ENCODE results near the gene SLC39A13. TPM values are rescaled to one million over a fixed set of nuclear protein-coding genes. Genes with fewer than 3 reads are reported as not detected.

Gene SLC39A13
- total RNA-seq, 1 donor from 2014 or later: 16.7 TPM

GRCh38 chr11:47391711-47392432 is 16.5 kb upstream of the SLC39A13 start:
- Histone ChIP-seq H3K4me3 (ENCODE audit: low read length in 3 of 3) (no peak overlapping the region), H3K9me3 (ENCODE audit: control insufficient read depth in 3 of 3, low read length in 3 of 3) (no peaks in the 10 kb centered on the region), H3K36me3 (ENCODE audit: control insufficient read depth in 3 of 3, insufficient read depth in 3 of 3, low read length in 3 of 3) (no peaks in the 10 kb centered on the region), H3K9ac (ENCODE audit: low read depth in 1 of 3, low read length in 3 of 3) (no peak overlapping the region), H3K27me3 (ENCODE audit: control insufficient read depth in 3 of 3, insufficient read depth in 3 of 3, low read length in 3 of 3) (no peaks in the 10 kb centered on the region), H3K4me1 (ENCODE audit: control insufficient read depth in 3 of 3, insufficient read depth in 3 of 3, low read length in 3 of 3) (peaks cover 18 to 48% (median 24%) of the 10 kb centered on the region in 3 donors), H3K27ac (ENCODE audit: low read depth, low read length) (peak overlapping the region; percentile 82)

- Histone ChIP-seq H3K27me3 (ENCODE audit: control insufficient read depth in 3 of 3, insufficient read depth in 3 of 3, low read length in 3 of 3) (no peaks in the 10 kb centered on the region), H3K4me3 (ENCODE audit: low read length in 3 of 3) (no peak overlapping the region), H3K9me3 (ENCODE audit: control insufficient read depth in 3 of 3, low read length in 3 of 3) (no peaks in the 10 kb centered on the region), H3K27ac (ENCODE audit: low read depth, low read length) (peak overlapping the region; percentile 82), H3K9ac (ENCODE audit: low read depth in 1 of 3, low read length in 3 of 3) (no peak overlapping the region), H3K36me3 (ENCODE audit: control insufficient read depth in 3 of 3, insufficient read depth in 3 of 3, low read length in 3 of 3) (no peaks in the 10 kb centered on the region), H3K4me1 (ENCODE audit: control insufficient read depth in 3 of 3, insufficient read depth in 3 of 3, low read length in 3 of 3) (peaks cover 18 to 48% (median 24%) of the 10 kb centered on the region in 3 donors)
These were observed 15.7 kb upstream of the SLC39A13 start for GRCh38 chr11:47392546-47393162.

GRCh38 chr11:47393163-47394049 is 15.0 kb upstream of the SLC39A13 start:
- no peaks in the 10 kb centered on the region for H3K9me3 ChIP-seq (ENCODE audit: control insufficient read depth in 3 of 3, low read length in 3 of 3)
- no peaks in the 10 kb centered on the region for H3K27me3 ChIP-seq (ENCODE audit: control insufficient read depth in 3 of 3, insufficient read depth in 3 of 3, low read length in 3 of 3)
- H3K4me1 ChIP-seq (ENCODE audit: control insufficient read depth in 3 of 3, insufficient read depth in 3 of 3, low read length in 3 of 3): peaks cover 18 to 46% (median 24%) of the 10 kb centered on the region in 3 donors
- no peaks in the 10 kb centered on the region for H3K36me3 ChIP-seq (ENCODE audit: control insufficient read depth in 3 of 3, insufficient read depth in 3 of 3, low read length in 3 of 3)
- H3K4me3 ChIP-seq (ENCODE audit: low read length in 3 of 3): peak overlapping the region in 1 of 3 donors; percentile 49
- H3K9ac ChIP-seq (ENCODE audit: low read depth in 1 of 3, low read length in 3 of 3): peak overlapping the region; percentile 32 to 68 (median 54)
- peak overlapping the region; percentile 82 for H3K27ac ChIP-seq (ENCODE audit: low read depth, low read length)

GRCh38 chr11:47394050-47394321 is 14.4 kb upstream of the SLC39A13 start:
- Histone ChIP-seq H3K36me3 (ENCODE audit: control insufficient read depth in 3 of 3, insufficient read depth in 3 of 3, low read length in 3 of 3) (no peaks in the 10 kb centered on the region), H3K4me3 (ENCODE audit: low read length in 3 of 3) (peak overlapping the region in 1 of 3 donors; percentile 36), H3K27me3 (ENCODE audit: control insufficient read depth in 3 of 3, insufficient read depth in 3 of 3, low read length in 3 of 3) (no peaks in the 10 kb centered on the region), H3K4me1 (ENCODE audit: control insufficient read depth in 3 of 3, insufficient read depth in 3 of 3, low read length in 3 of 3) (peaks cover 18 to 40% (median 24%) of the 10 kb centered on the region in 3 donors), H3K9me3 (ENCODE audit: control insufficient read depth in 3 of 3, low read length in 3 of 3) (no peaks in the 10 kb centered on the region), H3K27ac (ENCODE audit: low read depth, low read length) (peak overlapping the region; percentile 82), H3K9ac (ENCODE audit: low read depth in 1 of 3, low read length in 3 of 3) (peak overlapping the region; percentile 20 to 54 (median 32))

- H3K9ac ChIP-seq (ENCODE audit: low read depth in 1 of 3, low read length in 3 of 3): peak overlapping the region in 2 of 3 donors; percentile 56 to 62
- no peaks in the 10 kb centered on the region for H3K9me3 ChIP-seq (ENCODE audit: control insufficient read depth in 3 of 3, low read length in 3 of 3)
These were observed 13.8 kb upstream of the SLC39A13 start for GRCh38 chr11:47394322-47395222.

GRCh38 chr11:47395223-47396048 is 13.0 kb upstream of the SLC39A13 start:
- H3K27ac ChIP-seq (ENCODE audit: low read depth, low read length): peak overlapping the region; percentile 82
- peaks cover 21 to 47% (median 29%) of the 10 kb centered on the region in 3 donors for H3K4me1 ChIP-seq (ENCODE audit: control insufficient read depth in 3 of 3, insufficient read depth in 3 of 3, low read length in 3 of 3)
- H3K9me3 ChIP-seq (ENCODE audit: control insufficient read depth in 3 of 3, low read length in 3 of 3): no peaks in the 10 kb centered on the region
- no peak overlapping the region for H3K4me3 ChIP-seq (ENCODE audit: low read length in 3 of 3)
- peak overlapping the region; percentile 20 to 62 (median 56) for H3K9ac ChIP-seq (ENCODE audit: low read depth in 1 of 3, low read length in 3 of 3)
- H3K27me3 ChIP-seq (ENCODE audit: control insufficient read depth in 3 of 3, insufficient read depth in 3 of 3, low read length in 3 of 3): no peaks in the 10 kb centered on the region
- H3K36me3 ChIP-seq (ENCODE audit: control insufficient read depth in 3 of 3, insufficient read depth in 3 of 3, low read length in 3 of 3): no peaks in the 10 kb centered on the region

More at GRCh38 chr11:47394322-47395222, 13.8 kb upstream of the SLC39A13 start:
- H3K27me3 ChIP-seq (ENCODE audit: control insufficient read depth in 3 of 3, insufficient read depth in 3 of 3, low read length in 3 of 3): no peaks in the 10 kb centered on the region
- peaks cover 18 to 41% (median 24%) of the 10 kb centered on the region in 3 donors for H3K4me1 ChIP-seq (ENCODE audit: control insufficient read depth in 3 of 3, insufficient read depth in 3 of 3, low read length in 3 of 3)
- H3K36me3 ChIP-seq (ENCODE audit: control insufficient read depth in 3 of 3, insufficient read depth in 3 of 3, low read length in 3 of 3): no peaks in the 10 kb centered on the region
- H3K4me3 ChIP-seq (ENCODE audit: low read length in 3 of 3): peak overlapping the region in 1 of 3 donors; percentile 36
- peak overlapping the region; percentile 82 for H3K27ac ChIP-seq (ENCODE audit: low read depth, low read length)

GRCh38 chr11:47396049-47396320 is 12.4 kb upstream of the SLC39A13 start:
- peaks cover 26 to 52% (median 34%) of the 10 kb centered on the region in 3 donors for H3K4me1 ChIP-seq (ENCODE audit: control insufficient read depth in 3 of 3, insufficient read depth in 3 of 3, low read length in 3 of 3)
- no peaks in the 10 kb centered on the region for H3K36me3 ChIP-seq (ENCODE audit: control insufficient read depth in 3 of 3, insufficient read depth in 3 of 3, low read length in 3 of 3)
- H3K9me3 ChIP-seq (ENCODE audit: control insufficient read depth in 3 of 3, low read length in 3 of 3): no peaks in the 10 kb centered on the region
- H3K4me3 ChIP-seq (ENCODE audit: low read length in 3 of 3): no peak overlapping the region
- peak overlapping the region in 1 of 3 donors; percentile 45 for H3K9ac ChIP-seq (ENCODE audit: low read depth in 1 of 3, low read length in 3 of 3)
- H3K27me3 ChIP-seq (ENCODE audit: control insufficient read depth in 3 of 3, insufficient read depth in 3 of 3, low read length in 3 of 3): no peaks in the 10 kb centered on the region
- peak overlapping the region; percentile 82 for H3K27ac ChIP-seq (ENCODE audit: low read depth, low read length)

GRCh38 chr11:47398011-47398410 is 10.4 kb upstream of the SLC39A13 start:
- Histone ChIP-seq H3K27ac (ENCODE audit: low read depth, low read length) (no peak overlapping the region), H3K9ac (ENCODE audit: low read depth in 1 of 3, low read length in 3 of 3) (no peak overlapping the region), H3K36me3 (ENCODE audit: control insufficient read depth in 3 of 3, insufficient read depth in 3 of 3, low read length in 3 of 3) (no peaks in the 10 kb centered on the region), H3K4me1 (ENCODE audit: control insufficient read depth in 3 of 3, insufficient read depth in 3 of 3, low read length in 3 of 3) (peaks cover 26 to 40% (median 29%) of the 10 kb centered on the region in 3 donors), H3K4me3 (ENCODE audit: low read length in 3 of 3) (no peak overlapping the region), H3K27me3 (ENCODE audit: control insufficient read depth in 3 of 3, insufficient read depth in 3 of 3, low read length in 3 of 3) (no peaks in the 10 kb centered on the region), H3K9me3 (ENCODE audit: control insufficient read depth in 3 of 3, low read length in 3 of 3) (no peaks in the 10 kb centered on the region)

GRCh38 chr11:47398551-47398950 is 9.8 kb upstream of the SLC39A13 start:
- Histone ChIP-seq H3K4me1 (ENCODE audit: control insufficient read depth in 3 of 3, insufficient read depth in 3 of 3, low read length in 3 of 3) (peaks cover 21 to 35% (median 24%) of the 10 kb centered on the region in 3 donors), H3K27ac (ENCODE audit: low read depth, low read length) (no peak overlapping the region), H3K36me3 (ENCODE audit: control insufficient read depth in 3 of 3, insufficient read depth in 3 of 3, low read length in 3 of 3) (no peaks in the 10 kb centered on the region), H3K9me3 (ENCODE audit: control insufficient read depth in 3 of 3, low read length in 3 of 3) (no peaks in the 10 kb centered on the region), H3K27me3 (ENCODE audit: control insufficient read depth in 3 of 3, insufficient read depth in 3 of 3, low read length in 3 of 3) (no peaks in the 10 kb centered on the region), H3K9ac (ENCODE audit: low read depth in 1 of 3, low read length in 3 of 3) (no peak overlapping the region), H3K4me3 (ENCODE audit: low read length in 3 of 3) (no peak overlapping the region)

All from skeletal muscle tissue (tissue), 4 donors.